Measurements from ENCODE around the gene FLAD1.

FLAD1 gene

DNA sequence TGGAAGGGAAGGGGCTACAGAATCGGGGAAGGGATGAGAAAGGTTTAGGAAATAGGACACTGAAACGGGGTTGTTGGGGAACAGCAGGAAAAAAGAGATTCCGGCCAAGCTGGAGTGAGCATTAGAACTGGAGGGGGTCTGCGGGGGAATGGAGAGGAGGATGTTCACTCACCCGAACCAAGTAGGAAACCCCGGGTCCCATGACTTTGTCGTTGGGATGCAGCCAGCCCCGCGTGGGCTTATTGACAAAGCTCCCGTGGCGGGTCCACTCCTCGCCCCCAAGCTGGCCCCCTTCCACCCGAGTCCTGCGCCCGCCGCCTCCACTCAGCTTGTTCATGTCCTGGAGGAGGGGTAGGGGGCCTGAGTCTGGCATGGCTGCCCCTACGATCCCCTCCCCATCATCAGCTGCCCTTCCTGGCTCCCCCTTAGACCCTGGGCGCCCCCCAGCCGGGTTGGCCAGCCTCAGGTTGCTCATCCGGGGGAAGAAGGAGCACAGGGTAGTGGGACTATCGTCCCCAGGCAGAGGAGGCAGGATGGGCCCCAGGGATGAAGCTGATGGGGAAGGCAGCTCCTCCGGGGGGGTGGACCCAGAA, 13.2 kb upstream of the FLAD1 start:
- peaks cover 20% of the 10 kb centered on the region for H3K36me3 Mint-ChIP-seq (ENCODE audit: low read depth)
- H3K9me3 Mint-ChIP-seq = no peaks in the 10 kb centered on the region
- no peaks in the 10 kb centered on the region for H3K27me3 Mint-ChIP-seq (ENCODE audit: low read depth)
- H3K4me3 Mint-ChIP-seq = peak overlapping the region; percentile 84 to 86 (median 86)
- TF ChIP-seq, protein P1, sequence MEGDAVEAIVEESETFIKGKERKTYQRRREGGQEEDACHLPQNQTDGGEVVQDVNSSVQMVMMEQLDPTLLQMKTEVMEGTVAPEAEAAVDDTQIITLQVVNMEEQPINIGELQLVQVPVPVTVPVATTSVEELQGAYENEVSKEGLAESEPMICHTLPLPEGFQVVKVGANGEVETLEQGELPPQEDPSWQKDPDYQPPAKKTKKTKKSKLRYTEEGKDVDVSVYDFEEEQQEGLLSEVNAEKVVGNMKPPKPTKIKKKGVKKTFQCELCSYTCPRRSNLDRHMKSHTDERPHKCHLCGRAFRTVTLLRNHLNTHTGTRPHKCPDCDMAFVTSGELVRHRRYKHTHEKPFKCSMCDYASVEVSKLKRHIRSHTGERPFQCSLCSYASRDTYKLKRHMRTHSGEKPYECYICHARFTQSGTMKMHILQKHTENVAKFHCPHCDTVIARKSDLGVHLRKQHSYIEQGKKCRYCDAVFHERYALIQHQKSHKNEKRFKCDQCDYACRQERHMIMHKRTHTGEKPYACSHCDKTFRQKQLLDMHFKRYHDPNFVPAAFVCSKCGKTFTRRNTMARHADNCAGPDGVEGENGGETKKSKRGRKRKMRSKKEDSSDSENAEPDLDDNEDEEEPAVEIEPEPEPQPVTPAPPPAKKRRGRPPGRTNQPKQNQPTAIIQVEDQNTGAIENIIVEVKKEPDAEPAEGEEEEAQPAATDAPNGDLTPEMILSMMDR (IDR thresholded peaks at IDR 0.05; ENCODE audit: unreplicated experiment in 3 of 3) = no peak
- peak overlapping the region; percentile 47 to 68 (median 61) for H3K27ac Mint-ChIP-seq
- peaks cover 32% of the 10 kb centered on the region for H3K4me1 Mint-ChIP-seq

DNA sequence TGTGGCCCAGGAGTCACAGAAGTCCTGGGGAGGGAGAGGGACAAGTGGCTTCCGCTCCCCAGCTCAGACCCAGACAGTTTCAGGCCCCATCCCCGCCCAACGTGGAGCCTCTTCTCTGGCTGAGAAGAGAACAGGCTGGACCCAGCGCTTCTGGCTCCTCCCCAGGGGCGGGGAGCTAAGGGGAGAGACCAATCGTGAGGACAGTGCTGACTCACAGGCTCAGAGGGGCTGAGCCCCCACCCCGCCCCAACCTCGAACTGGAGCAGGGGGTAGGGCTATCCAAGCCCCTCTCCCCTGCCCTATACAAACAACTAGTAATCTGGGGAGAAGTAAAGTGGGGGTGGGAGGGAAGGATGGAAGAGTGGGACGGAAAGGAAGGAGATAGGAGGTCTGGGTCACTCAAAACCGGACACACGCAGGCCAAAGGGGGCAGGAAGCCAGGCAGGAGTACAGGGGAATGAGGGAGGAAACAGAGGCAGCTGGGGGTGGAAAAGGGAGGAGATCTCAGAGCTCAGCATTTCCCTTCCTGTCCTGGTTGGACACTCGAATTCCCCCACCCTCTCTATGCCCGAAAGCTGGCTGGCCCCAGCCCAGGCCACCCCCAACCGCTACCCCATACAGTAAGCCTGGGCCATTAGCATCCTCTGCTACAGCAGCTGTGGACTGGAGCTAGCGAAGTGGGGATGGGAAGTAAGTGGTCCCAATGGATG, 12.4 kb upstream of the FLAD1 start, which contains the start of gene SHC1:
SHC1 (minus strand) TSS at position 117 of the 710 bp plus-strand sequence. CDS start 221 bp downstream, outside the sequence.
- peak within 1 kb of the TSS; percentile 61 to 97 (median 96) for H3K27ac Mint-ChIP-seq
- H3K4me3 Mint-ChIP-seq = peak within 1 kb of the TSS; percentile 84 to 86 (median 86)
- H3K36me3 Mint-ChIP-seq (ENCODE audit: low read depth) = peaks cover 12% of the 10 kb centered on the region
- TF ChIP-seq, protein P1 (IDR thresholded peaks at IDR 0.05; ENCODE audit: unreplicated experiment in 3 of 3) = no peak
- H3K9me3 Mint-ChIP-seq = no peaks in the 10 kb centered on the region
- H3K27me3 Mint-ChIP-seq (ENCODE audit: low read depth) = no peaks in the 10 kb centered on the region
- peaks cover 32% of the 10 kb centered on the region for H3K4me1 Mint-ChIP-seq

DNA sequence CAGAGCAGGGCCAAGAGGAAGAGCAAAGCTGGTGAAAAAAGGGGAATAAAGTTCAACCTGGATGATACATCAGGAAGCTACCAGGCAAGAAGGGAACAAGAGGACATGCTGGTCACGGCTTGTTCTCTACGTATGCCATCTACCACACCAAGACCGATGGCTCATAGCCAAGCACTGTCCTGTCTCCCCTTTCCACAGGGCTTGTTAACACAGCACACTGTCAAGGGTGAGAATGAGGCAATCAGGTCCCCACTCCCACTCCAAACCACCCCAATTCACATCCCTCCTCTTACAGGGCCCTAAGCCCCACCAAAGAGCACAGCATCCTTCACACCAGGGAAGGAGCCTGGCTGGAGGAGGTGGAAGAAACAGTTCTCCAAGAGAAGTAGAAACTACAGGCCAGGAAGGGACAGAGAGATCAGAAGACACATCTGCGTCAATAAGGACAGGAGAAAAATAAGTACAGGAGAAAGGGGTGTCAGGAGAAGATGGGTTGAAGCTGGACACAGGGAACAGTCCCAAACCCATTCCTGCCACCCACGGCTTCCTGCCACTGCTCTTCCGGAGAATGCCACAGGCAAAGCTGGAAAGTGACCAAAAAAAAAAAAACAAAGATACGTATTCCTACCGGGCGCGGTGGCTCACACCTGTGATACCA, 11.7 kb upstream of the FLAD1 start:
- Mint-ChIP-seq H3K4me1 (peaks cover 32% of the 10 kb centered on the region), H3K9me3 (no peaks in the 10 kb centered on the region), H3K36me3 (ENCODE audit: low read depth) (peaks cover 11% of the 10 kb centered on the region), H3K4me3 (peak overlapping the region; percentile 84 to 86 (median 86)), H3K27ac (peak overlapping the region in 2 of 3 experiments; percentile 96 to 97), H3K27me3 (ENCODE audit: low read depth) (no peaks in the 10 kb centered on the region)
- TF ChIP-seq, protein P1 (IDR thresholded peaks at IDR 0.05; ENCODE audit: unreplicated experiment in 3 of 3) = no peak

DNA sequence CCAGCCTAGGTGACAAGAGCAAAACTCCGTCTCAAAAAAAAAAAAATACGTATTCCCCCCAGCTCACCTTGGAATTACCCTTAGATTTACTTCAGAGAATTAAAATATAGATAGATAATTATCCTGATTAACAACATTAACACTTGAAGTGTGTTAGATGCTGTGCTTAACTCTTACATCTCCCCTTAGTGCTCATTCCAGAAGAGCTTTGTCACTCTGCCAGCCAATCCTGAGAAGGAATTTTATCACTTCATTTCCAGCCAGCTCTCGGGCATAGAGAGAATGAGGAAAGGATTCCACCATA, 11.0 kb upstream of the FLAD1 start:
- H3K27ac Mint-ChIP-seq = peak overlapping the region in 1 of 3 experiments; percentile 96
- H3K4me3 Mint-ChIP-seq = no peak overlapping the region
- H3K4me1 Mint-ChIP-seq = peaks cover 32% of the 10 kb centered on the region
- no peaks in the 10 kb centered on the region for H3K9me3 Mint-ChIP-seq
- no peaks in the 10 kb centered on the region for H3K27me3 Mint-ChIP-seq (ENCODE audit: low read depth)
- peaks cover 9% of the 10 kb centered on the region for H3K36me3 Mint-ChIP-seq (ENCODE audit: low read depth)
- TF ChIP-seq, protein P1 (IDR thresholded peaks at IDR 0.05; ENCODE audit: unreplicated experiment in 3 of 3) = no peak

DNA sequence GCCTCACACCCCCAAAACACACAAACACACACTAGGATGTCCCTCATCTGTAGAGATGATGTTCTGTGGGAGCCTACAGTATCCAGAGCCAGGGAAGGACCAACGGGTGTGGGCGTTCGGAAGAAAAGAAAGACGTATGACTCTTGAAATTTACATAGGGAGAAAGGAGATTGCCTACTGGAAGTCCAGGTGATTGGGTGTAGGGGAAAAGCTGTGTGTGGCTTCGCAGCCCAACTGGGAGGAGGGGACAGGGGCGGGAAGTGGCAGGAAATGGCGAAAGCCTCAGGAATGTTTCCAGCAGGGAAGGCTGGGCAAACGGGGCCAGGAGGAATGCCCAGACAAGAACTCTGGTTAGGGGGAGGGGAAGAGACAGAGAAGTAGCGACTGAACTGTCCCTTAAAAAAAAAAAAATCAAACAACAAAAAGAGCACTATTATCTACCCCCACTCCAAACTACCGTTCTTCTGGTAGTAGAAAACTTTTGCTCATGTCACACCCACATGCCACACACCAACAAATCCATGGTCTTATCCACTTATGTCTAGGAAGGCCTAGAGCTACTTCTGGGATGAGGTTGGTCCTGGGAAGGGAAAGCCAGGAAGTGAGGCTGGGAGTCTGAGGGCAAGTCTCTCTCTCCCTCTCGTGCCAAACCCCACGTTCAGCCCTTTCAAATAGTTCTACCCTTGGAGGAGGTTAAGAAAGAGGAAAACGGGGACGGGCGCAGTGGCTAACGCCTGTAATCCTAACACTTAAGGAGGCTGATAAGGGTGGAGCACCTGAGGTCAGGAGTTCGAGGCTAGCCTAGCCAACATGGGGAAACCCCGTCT, 10.4 kb upstream of the FLAD1 start:
- H3K4me1 Mint-ChIP-seq = peaks cover 32% of the 10 kb centered on the region
- H3K27ac Mint-ChIP-seq = peak overlapping the region in 1 of 3 experiments; percentile 96
- H3K27me3 Mint-ChIP-seq (ENCODE audit: low read depth) = no peaks in the 10 kb centered on the region
- H3K9me3 Mint-ChIP-seq = no peaks in the 10 kb centered on the region
- no peak overlapping the region for H3K4me3 Mint-ChIP-seq
- TF ChIP-seq, protein P1 (IDR thresholded peaks at IDR 0.05; ENCODE audit: unreplicated experiment in 3 of 3) = no peak
- peaks cover 7% of the 10 kb centered on the region for H3K36me3 Mint-ChIP-seq (ENCODE audit: low read depth)

Measured in nephron (organoid).